Measurements from ENCODE around the gene RPL37A. TPM values are rescaled to one million over a fixed set of nuclear protein-coding genes. Genes with fewer than 3 reads are reported as not detected.

The RPL37A gene
- polyA plus RNA-seq, 1 donor from 2014 or later = 1,655 TPM

DNA sequence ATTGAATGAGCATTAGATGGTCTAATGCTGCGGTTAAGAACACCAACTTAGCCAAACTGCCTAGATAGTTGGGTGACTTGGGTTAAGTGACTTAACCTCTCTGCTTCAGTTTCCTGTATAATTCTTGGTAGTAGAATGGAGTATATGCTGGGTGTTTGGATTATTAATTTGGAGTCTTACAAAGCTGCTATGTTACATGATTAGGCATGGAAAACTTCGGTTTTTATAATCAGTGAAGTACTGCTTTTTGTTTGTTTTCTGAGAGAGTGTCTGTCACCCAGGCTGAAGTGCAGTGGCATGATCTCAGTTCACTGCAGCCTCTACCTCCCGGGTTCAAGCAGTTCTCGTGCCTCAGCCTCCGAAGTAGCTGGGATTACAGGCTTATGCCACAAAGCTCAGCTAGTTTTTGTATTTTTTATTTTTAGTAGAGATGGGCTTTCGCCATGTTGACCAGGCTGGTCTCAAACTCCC, 4.5 kb downstream of the RPL37A start:
- TF ChIP-seq RAD21 (conservative IDR thresholded peaks at IDR 0.05) (no peak), MXI1 (conservative IDR thresholded peaks at IDR 0.05; ENCODE audit: poor library complexity, severe bottlenecking) (no peak), TAF1 (IDR thresholded peaks at IDR 0.05; ENCODE audit: low read depth) (no peak), EP300 (conservative IDR thresholded peaks at IDR 0.05; ENCODE audit: poor library complexity, severe bottlenecking) (no peak), REST (IDR thresholded peaks at IDR 0.05; ENCODE audit: borderline replicate concordance) (no peak), POLR2AphosphoS5 (IDR thresholded peaks at IDR 0.05) (no peak), EZH2 (IDR thresholded peaks at IDR 0.05; ENCODE audit: borderline replicate concordance, insufficient read depth, low read length, poor library complexity, severe bottlenecking) (no peak), SMC3 (conservative IDR thresholded peaks at IDR 0.05; ENCODE audit: poor library complexity) (no peak)
- TF ChIP-seq, protein P1, sequence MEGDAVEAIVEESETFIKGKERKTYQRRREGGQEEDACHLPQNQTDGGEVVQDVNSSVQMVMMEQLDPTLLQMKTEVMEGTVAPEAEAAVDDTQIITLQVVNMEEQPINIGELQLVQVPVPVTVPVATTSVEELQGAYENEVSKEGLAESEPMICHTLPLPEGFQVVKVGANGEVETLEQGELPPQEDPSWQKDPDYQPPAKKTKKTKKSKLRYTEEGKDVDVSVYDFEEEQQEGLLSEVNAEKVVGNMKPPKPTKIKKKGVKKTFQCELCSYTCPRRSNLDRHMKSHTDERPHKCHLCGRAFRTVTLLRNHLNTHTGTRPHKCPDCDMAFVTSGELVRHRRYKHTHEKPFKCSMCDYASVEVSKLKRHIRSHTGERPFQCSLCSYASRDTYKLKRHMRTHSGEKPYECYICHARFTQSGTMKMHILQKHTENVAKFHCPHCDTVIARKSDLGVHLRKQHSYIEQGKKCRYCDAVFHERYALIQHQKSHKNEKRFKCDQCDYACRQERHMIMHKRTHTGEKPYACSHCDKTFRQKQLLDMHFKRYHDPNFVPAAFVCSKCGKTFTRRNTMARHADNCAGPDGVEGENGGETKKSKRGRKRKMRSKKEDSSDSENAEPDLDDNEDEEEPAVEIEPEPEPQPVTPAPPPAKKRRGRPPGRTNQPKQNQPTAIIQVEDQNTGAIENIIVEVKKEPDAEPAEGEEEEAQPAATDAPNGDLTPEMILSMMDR (IDR thresholded peaks at IDR 0.05; ENCODE audit: poor library complexity, severe bottlenecking) = no peak
- Histone ChIP-seq H3F3A (ENCODE audit: insufficient read depth, low read length, poor library complexity, severe bottlenecking) (no peaks in the 10 kb centered on the region), H3K36me3 (ENCODE audit: insufficient read depth, low read length) (peaks cover 7% of the 10 kb centered on the region), H3K9me2 (ENCODE audit: insufficient read depth, low read length) (no peaks in the 10 kb centered on the region), H3K4me3 (ENCODE audit: low read length) (no peak overlapping the region), H3K27me3 (ENCODE audit: insufficient read depth, low read depth, low read length) (no peaks in the 10 kb centered on the region), H3K9me3 (ENCODE audit: low read length) (no peaks in the 10 kb centered on the region), H3K9ac (ENCODE audit: low read length) (no peak overlapping the region), H4K20me1 (ENCODE audit: insufficient read depth) (no peaks in the 10 kb centered on the region), H3K27ac (ENCODE audit: low read length) (no peak overlapping the region), H3K79me2 (replicated peaks; ENCODE audit: insufficient read depth, low read length) (peaks cover 18% of the 10 kb centered on the region), H2AFZ (ENCODE audit: low read depth, low read length) (no peak overlapping the region), H3K4me2 (ENCODE audit: low read length) (no peak overlapping the region)

GRCh38 chr2:216503697-216504375, 5.2 kb downstream of the RPL37A start:
- H4K20me1 ChIP-seq (ENCODE audit: insufficient read depth) = no peaks in the 10 kb centered on the region
- no peak overlapping the region for H2AFZ ChIP-seq (ENCODE audit: low read depth, low read length)
- H3K36me3 ChIP-seq (ENCODE audit: insufficient read depth, low read length) = peaks cover 7% of the 10 kb centered on the region
- no peaks in the 10 kb centered on the region for H3F3A ChIP-seq (ENCODE audit: insufficient read depth, low read length, poor library complexity, severe bottlenecking)
- no peaks in the 10 kb centered on the region for H3K27me3 ChIP-seq (ENCODE audit: insufficient read depth, low read depth, low read length)
- H3K9me3 ChIP-seq (ENCODE audit: low read length) = no peaks in the 10 kb centered on the region
- H3K4me3 ChIP-seq (ENCODE audit: low read length) = no peak overlapping the region
- no peak overlapping the region for H3K9ac ChIP-seq (ENCODE audit: low read length)
- no peak overlapping the region for H3K27ac ChIP-seq (ENCODE audit: low read length)
- peaks cover 17% of the 10 kb centered on the region for H3K79me2 ChIP-seq (replicated peaks; ENCODE audit: insufficient read depth, low read length)
- H3K4me2 ChIP-seq (ENCODE audit: low read length) = no peak overlapping the region
- H3K9me2 ChIP-seq (ENCODE audit: insufficient read depth, low read length) = no peaks in the 10 kb centered on the region
- TF ChIP-seq, protein P1 (IDR thresholded peaks at IDR 0.05; ENCODE audit: poor library complexity, severe bottlenecking) = no peak
- TF ChIP-seq SMC3 (conservative IDR thresholded peaks at IDR 0.05; ENCODE audit: poor library complexity) = no peak
- TF ChIP-seq TAF1 (IDR thresholded peaks at IDR 0.05; ENCODE audit: low read depth) = no peak
- TF ChIP-seq MXI1 (conservative IDR thresholded peaks at IDR 0.05; ENCODE audit: poor library complexity, severe bottlenecking) = no peak
- no peak for TF ChIP-seq EP300 (conservative IDR thresholded peaks at IDR 0.05; ENCODE audit: poor library complexity, severe bottlenecking)
- TF ChIP-seq REST (IDR thresholded peaks at IDR 0.05; ENCODE audit: borderline replicate concordance) = no peak
- TF ChIP-seq RAD21 (conservative IDR thresholded peaks at IDR 0.05) = no peak
- no peak for TF ChIP-seq EZH2 (IDR thresholded peaks at IDR 0.05; ENCODE audit: borderline replicate concordance, insufficient read depth, low read length, poor library complexity, severe bottlenecking)
- no peak for TF ChIP-seq POLR2AphosphoS5 (IDR thresholded peaks at IDR 0.05)

Measured in neural cell (in vitro differentiated cells).